Small intestine (tissue), 16 donors: ENCODE results near the gene OR2T33. TPM values are rescaled to one million over a fixed set of nuclear protein-coding genes. Genes with fewer than 3 reads are reported as not detected.
"Not testable (repeated sequence)": the region's sequence is repeated elsewhere in the genome, so short reads cannot be mapped to it uniquely, and the experiment has no call there.

Experiments
- DNase-seq, 2 donors: peaks; one replicate each; pipeline versions ENCODE4 v3.0.0 to v3.0.0-alpha.2; 2013
- FAIRE-seq: peaks from 2 replicates; lab custom pipeline; 2012; peaks lifted over from hg19 to GRCh38; lab: Jason Lieb, UNC
- H3K27ac ChIP-seq, 3 donors: one replicate each; pipeline ENCODE4 v1.5.1; 2013; ENCODE audit warnings: low read length in 2 of 3, mild to moderate bottlenecking in 2 of 3, control low read depth in 1 of 3, inconsistent platforms in 1 of 3, low read depth in 1 of 3, moderate library complexity in 1 of 3
- H3K27me3 ChIP-seq, 3 donors: one replicate each; pipeline ENCODE4 v1.6.1; 2013; ENCODE audit warnings: low read length in 3 of 3, inconsistent platforms in 1 of 3; ENCODE audit not compliant: control insufficient read depth in 3 of 3, insufficient read depth in 3 of 3
- H3K36me3 ChIP-seq, 3 donors: one replicate each; pipeline ENCODE4 v1.6.1; 2013; ENCODE audit warnings: low read length in 3 of 3, inconsistent platforms in 1 of 3, low read depth in 1 of 3, mild to moderate bottlenecking in 1 of 3, moderate library complexity in 1 of 3; ENCODE audit not compliant: control insufficient read depth in 3 of 3, insufficient read depth in 2 of 3
- H3K4me1 ChIP-seq, 3 donors: one replicate each; pipeline ENCODE4 v1.6.1; 2013; ENCODE audit warnings: low read length in 2 of 3, inconsistent platforms in 1 of 3, low read depth in 1 of 3, mild to moderate bottlenecking in 1 of 3, moderate library complexity in 1 of 3; ENCODE audit not compliant: control insufficient read depth in 3 of 3, insufficient read depth in 2 of 3
- H3K4me3 ChIP-seq, 3 donors: one replicate each; pipeline ENCODE4 v1.5.1; 2013; ENCODE audit warnings: low read length in 3 of 3, control low read depth in 1 of 3, inconsistent platforms in 1 of 3, low read depth in 1 of 3, mild to moderate bottlenecking in 1 of 3, moderate library complexity in 1 of 3
- H3K9me3 ChIP-seq, 2 donors: one replicate each; pipeline ENCODE4 v1.6.1; 2013; ENCODE audit warnings: low read depth in 1 of 2, low read length in 1 of 2; ENCODE audit not compliant: control insufficient read depth in 2 of 2, insufficient read depth in 1 of 2
- WGBS, 3 donors: extraction: QIAGEN DNeasy Blood & Tissue Kit; methylation state at CpG; one replicate each; pipeline ENCODE4 v1.1.7; 2013; 5-methylcytosine and 5-hydroxymethylcytosine counted together
- long read RNA-seq, 10 donors: transcript quantifications; one replicate each; lab custom pipeline, GENCODE V29; 2026
- polyA plus RNA-seq, 4 donors: library from polyadenylated mRNA; stranded (reverse) in 3 of 4; unstranded in 1 of 4; fragments of 200-250 nt in 3 of 4; fragments of 120-200 nt in 1 of 4; gene quantifications; one replicate each; pipeline versions ENCODE4 v1.2.1 to v1.2.3, GENCODE V29; 2013
- donor health status: healthy with polysubstance abuse.
- donor health status: control.
- donor health status: control.
- donor health status: Bipolar disorder and iron deficiency.
- donor health status: healthy.

OR2T33 gene
- not detected for polyA plus RNA-seq
- long read RNA-seq, donor 1: 0 reads
- long read RNA-seq, donor 2: 0 reads
- long read RNA-seq, donor 3: 0 reads
- long read RNA-seq, donor 4: 0 reads
- long read RNA-seq, donor 5: 0 reads
- long read RNA-seq, donor 6: 0 reads
- long read RNA-seq, donor 7: 0 reads
- long read RNA-seq, donor 8: 0 reads
- long read RNA-seq, donor 9: 0 reads
- long read RNA-seq, donor 10: 0 reads

DNA sequence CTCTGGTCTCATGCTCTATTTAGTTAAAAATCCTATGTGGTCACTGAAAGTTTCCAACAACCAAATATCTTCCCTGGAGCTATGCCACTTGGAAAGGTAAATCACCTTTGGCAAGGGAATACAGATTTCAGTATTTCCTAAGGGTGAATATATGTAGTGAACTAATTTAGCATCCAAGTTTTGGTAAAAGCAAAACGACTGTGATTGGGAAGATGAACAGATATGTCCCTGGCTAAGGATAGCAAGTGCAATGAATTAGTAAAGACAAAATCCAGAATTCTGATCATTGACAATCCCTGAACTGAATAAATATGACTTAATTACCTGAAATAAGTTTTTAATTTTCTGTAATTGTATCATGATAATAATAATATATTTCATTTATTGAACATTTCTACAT, at the start of gene OR2T33:
Gene OR2T33 (minus strand): TSS at position 101 of the 400 bp plus-strand sequence. CDS start 4,162 bp downstream, outside the sequence.
- Histone ChIP-seq H3K9me3 (peaks cover 0 to 2% of the 10 kb centered on the region in 2 donors), H3K4me3 (no peak within 1 kb of the TSS), H3K36me3 (no peaks in the 10 kb centered on the region), H3K27ac (no peak within 1 kb of the TSS), H3K27me3 (no peaks in the 10 kb centered on the region), H3K4me1 (no peaks in the 10 kb centered on the region)
- DNase-seq (no peak), FAIRE-seq (no peak)
- WGBS, 3 donors: 29 to 47% (median 40%) methylated on average over 1 of the region's 1 CpG

- H3K4me1 ChIP-seq: no peaks in the 10 kb centered on the region
- WGBS, 3 donors: 88 to 97% (median 88%) methylated on average over 1 of the region's 1 CpG
- no peaks in the 10 kb centered on the region for H3K27me3 ChIP-seq
- H3K36me3 ChIP-seq: no peaks in the 10 kb centered on the region
- no peaks in the 10 kb centered on the region for H3K9me3 ChIP-seq
- no peak within 1 kb of the TSS for H3K4me3 ChIP-seq
- FAIRE-seq (no peak), DNase-seq (no peak)
- H3K27ac ChIP-seq: no peak within 1 kb of the TSS
Measured at GRCh38 chr1:248324468-248324867, 46.7 kb upstream of the OR2T33 start, which contains the start of gene OR2M7. OR2M7 (minus strand) TSS chr1:248324568; CDS start chr1:248324568, 0 bp downstream.

GRCh38 chr1:248316796-248317195, 39.0 kb upstream of the OR2T33 start:
- H3K27ac ChIP-seq: no peak overlapping the region
- H3K4me1 ChIP-seq: no peaks in the 10 kb centered on the region
- 82 to 88% (median 85%) methylated on average over 11 of the region's 11 CpGs for WGBS, 3 donors
- no peaks in the 10 kb centered on the region for H3K36me3 ChIP-seq
- H3K4me3 ChIP-seq: no peak overlapping the region
- no peaks in the 10 kb centered on the region for H3K27me3 ChIP-seq
- no peak for FAIRE-seq
- no peak for DNase-seq
- peaks cover 0 to 23% of the 10 kb centered on the region in 2 donors for H3K9me3 ChIP-seq

- not testable (repeated sequence) for H3K27me3 ChIP-seq, DNase-seq, FAIRE-seq, H3K4me3 ChIP-seq, H3K4me1 ChIP-seq, H3K27ac ChIP-seq, H3K9me3 ChIP-seq, H3K36me3 ChIP-seq
- 81 to 85% (median 83%) methylated on average over 15 of the region's 15 CpGs for WGBS, 3 donors
Measured at GRCh38 chr1:248306740-248307139, 29.0 kb upstream of the OR2T33 start.

GRCh38 chr1:248306103-248306502, 28.3 kb upstream of the OR2T33 start:
- DNase-seq (no peak), FAIRE-seq (no peak)
- Histone ChIP-seq H3K27ac (no peak overlapping the region), H3K4me1 (no peaks in the 10 kb centered on the region), H3K27me3 (no peaks in the 10 kb centered on the region), H3K36me3 (no peaks in the 10 kb centered on the region), H3K9me3 (peaks cover 0 to 6% of the 10 kb centered on the region in 2 donors), H3K4me3 (no peak overlapping the region)
- WGBS, 3 donors: 88 to 90% (median 89%) methylated on average over 18 to 19 of the region's 19 CpGs

- 69 to 80% (median 76%) methylated on average over 9 of the region's 9 CpGs for WGBS, 3 donors
- not testable (repeated sequence) for H3K27ac ChIP-seq, H3K4me1 ChIP-seq, DNase-seq, FAIRE-seq, H3K4me3 ChIP-seq, H3K36me3 ChIP-seq, H3K9me3 ChIP-seq, H3K27me3 ChIP-seq
Measured at GRCh38 chr1:248305672-248306071, 27.9 kb upstream of the OR2T33 start.

- peaks cover 0 to 6% of the 10 kb centered on the region in 2 donors for H3K9me3 ChIP-seq
- no peaks in the 10 kb centered on the region for H3K27me3 ChIP-seq
- 81 to 85% (median 82%) methylated on average over 1 of the region's 1 CpG for WGBS, 3 donors
- no peaks in the 10 kb centered on the region for H3K36me3 ChIP-seq
- no peak within 1 kb of the TSS for H3K27ac ChIP-seq
- FAIRE-seq (no peak), DNase-seq (no peak)
- H3K4me1 ChIP-seq: no peaks in the 10 kb centered on the region
- H3K4me3 ChIP-seq: no peak within 1 kb of the TSS
Measured at GRCh38 chr1:248303324-248303723, 25.5 kb upstream of the OR2T33 start, which contains the start of gene OR2T12. OR2T12 (minus strand) TSS chr1:248303424; CDS start chr1:248295578, 7,846 bp downstream.

GRCh38 chr1:248288391-248288790, 10.6 kb upstream of the OR2T33 start:
- no peaks in the 10 kb centered on the region for H3K36me3 ChIP-seq
- H3K4me3 ChIP-seq: no peak overlapping the region
- H3K27ac ChIP-seq: no peak overlapping the region
- FAIRE-seq (no peak), DNase-seq (no peak)
- no peaks in the 10 kb centered on the region for H3K27me3 ChIP-seq
- no peaks in the 10 kb centered on the region for H3K4me1 ChIP-seq
- no peaks in the 10 kb centered on the region for H3K9me3 ChIP-seq
- whole genome bisulfite sequencing, 3 donors: 45 to 67% (median 48%) methylated on average over 6 of the region's 6 CpGs

DNA sequence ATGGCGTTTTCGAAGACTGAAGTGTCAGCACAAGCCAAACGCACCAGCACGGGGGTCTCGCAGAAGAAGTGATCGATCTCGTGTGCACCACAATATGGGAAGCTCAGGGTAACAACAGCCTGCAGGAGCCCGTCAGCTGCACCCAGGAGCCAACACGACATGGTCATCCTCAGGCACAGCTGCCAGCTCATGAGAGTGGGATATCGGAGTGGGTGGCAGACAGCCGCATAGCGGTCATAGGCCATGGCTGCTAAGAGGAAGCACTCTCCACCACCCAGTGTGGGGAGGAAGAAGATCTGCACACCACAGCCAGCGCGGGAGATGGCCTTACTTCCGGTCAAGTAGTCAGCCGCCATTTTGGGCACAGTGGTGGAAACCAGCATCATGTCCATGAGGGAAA, 4.6 kb downstream of the OR2T33 start:
- H3K27ac ChIP-seq, FAIRE-seq, H3K36me3 ChIP-seq, H3K27me3 ChIP-seq, DNase-seq, H3K4me3 ChIP-seq, H3K9me3 ChIP-seq, H3K4me1 ChIP-seq: not testable (repeated sequence)
- 80 to 87% (median 87%) methylated on average over 4 to 7 of the region's 16 CpGs for WGBS, 3 donors
